Hair follicle dermal papilla cell (primary cell): ENCODE data around the gene TEC. TPM values are rescaled to one million over a fixed set of nuclear protein-coding genes. Genes with fewer than 3 reads are reported as not detected.

Source experiments
- small RNA-seq: library from RNA; depleted of rRNA; stranded (forward); fragments of <200 nt; gene quantifications from one replicate; pipeline ENCODE3, GENCODE V24; 2012
- total RNA-seq: library from RNA; depleted of rRNA; stranded (reverse); fragments of >200 nt; gene quantifications from 2 replicates; pipeline ENCODE4 v1.2.3, GENCODE V29; 2012

Gene TEC
- 1.6 and 2.4 TPM in 2 replicates for total RNA-seq

DNA sequence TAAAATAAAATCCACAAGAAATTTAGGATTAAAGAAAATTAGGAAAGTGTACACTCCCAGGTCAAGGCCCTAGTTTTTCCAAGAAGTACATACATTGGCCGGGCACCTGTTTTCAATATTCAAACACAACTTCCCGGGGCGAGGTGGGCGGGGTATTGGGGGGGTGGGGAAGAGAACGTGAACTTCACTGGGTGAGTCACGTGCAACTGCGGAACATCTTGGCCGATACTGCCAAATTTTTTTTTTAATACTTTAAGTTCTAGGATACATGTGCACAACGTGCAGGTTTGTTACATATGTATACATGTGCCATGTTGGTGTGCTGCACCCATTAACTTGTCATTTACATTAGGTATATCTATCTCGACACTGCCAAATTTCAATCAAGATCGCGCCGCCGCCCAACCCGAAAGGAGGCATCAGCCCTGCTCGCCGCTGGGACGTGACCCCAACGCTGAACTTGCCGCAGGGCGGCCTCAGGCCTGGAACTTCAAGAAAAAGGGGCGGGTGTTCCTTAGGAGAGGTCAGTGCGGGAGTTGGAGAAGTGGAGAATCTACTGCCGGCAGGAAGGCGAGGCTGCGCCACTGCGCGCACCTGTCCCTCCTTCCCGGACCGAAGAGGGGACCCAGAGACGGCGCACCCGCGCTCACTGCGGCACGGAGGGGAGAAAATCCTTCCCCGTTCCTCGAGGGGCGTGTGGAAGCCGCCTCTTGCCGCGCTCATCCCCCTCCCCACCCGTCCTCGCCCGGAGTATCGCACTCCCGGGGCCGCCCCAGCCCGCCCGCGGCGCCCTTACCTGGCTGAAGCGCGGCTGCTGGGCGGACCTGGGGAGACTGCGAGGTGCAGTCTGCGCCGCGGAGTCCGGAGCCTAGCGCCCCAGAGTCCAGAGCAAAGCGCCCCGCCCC is at the start of gene TEC:
TSS of gene TEC (minus strand) at position 883 of the 905 bp plus-strand sequence. CDS start 41,224 bp downstream, outside the sequence.

DNA sequence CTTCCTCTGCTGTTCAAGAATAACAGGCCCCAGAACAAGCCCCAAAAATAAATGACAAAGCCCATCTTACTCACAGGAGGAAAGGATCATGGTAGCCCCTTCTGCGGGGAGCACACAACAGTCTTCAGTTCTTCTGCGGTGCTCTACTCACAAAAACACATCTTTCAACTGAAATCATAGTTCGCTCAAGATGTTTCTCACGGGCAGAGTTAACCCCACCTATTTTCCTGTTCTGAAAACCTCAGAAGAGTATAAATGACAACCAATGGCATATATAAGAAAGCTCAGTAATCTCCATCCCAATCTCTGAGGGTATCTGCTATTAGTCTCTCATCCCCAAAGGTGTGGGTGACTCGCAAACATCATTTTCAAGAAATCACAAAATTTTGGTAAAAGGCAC is 135.6 kb downstream of the TEC start, which contains the start of gene TXK:
TSS of gene TXK (minus strand) at position 170 of the 400 bp plus-strand sequence. CDS start at position 90, 80 bp downstream.

Small RNAs within 50 kb of the gene (small RNA-seq; reads per million reads assigned to genes)
- gene RF00019 (not detected), gene RF00026 (not detected), gene RNU6-838P (not detected)

Other genes starting within 250 kb of the TEC start
- gene TXK, start 135.6 kb downstream of the TEC start, total RNA-seq: 0.32 and 1.6 TPM in 2 replicates
- 71.3 and 97.4 TPM in 2 replicates for gene SLAIN2, start 71.7 kb upstream of the TEC start, total RNA-seq
- not detected in 2 replicates for gene SLC10A4, start 213.5 kb upstream of the TEC start, total RNA-seq
- not detected in 2 replicates for gene ZAR1, start 220.4 kb upstream of the TEC start, total RNA-seq